Amniotic epithelial cell (primary cell): Measurements from ENCODE around the gene PRICKLE2.

Experiments
- DNase-seq: peaks from one replicate; pipeline ENCODE4 v3.0.0-alpha.2; 2010; ENCODE audit warnings: low read depth

Gene PRICKLE2

GRCh38 chr3:64129581-64129980, 95.7 kb downstream of the PRICKLE2 start:
- no peak for DNase-seq

GRCh38 chr3:64129106-64129505, 96.2 kb downstream of the PRICKLE2 start:
- DNase-seq, result no peak

GRCh38 chr3:64125561-64125960, 99.7 kb downstream of the PRICKLE2 start:
- no peak for DNase-seq

- DNase-seq, result no peak
Observed at GRCh38 chr3:64123931-64124330, 101.3 kb downstream of the PRICKLE2 start.

- no peak for DNase-seq
Observed at GRCh38 chr3:64122476-64122875, 102.8 kb downstream of the PRICKLE2 start.

- DNase-seq, result peak; percentile 64
Observed at GRCh38 chr3:64121750-64122311, 103.4 kb downstream of the PRICKLE2 start.

GRCh38 chr3:64120876-64121275, 104.4 kb downstream of the PRICKLE2 start:
- no peak for DNase-seq

- DNase-seq, result no peak
Observed at GRCh38 chr3:64117483-64117882, 107.8 kb downstream of the PRICKLE2 start.

- peak; percentile 66 for DNase-seq
Observed at GRCh38 chr3:64114651-64115050, 110.6 kb downstream of the PRICKLE2 start.

- DNase-seq, result no peak
Observed at GRCh38 chr3:64111872-64112271, 113.4 kb downstream of the PRICKLE2 start.

- no peak for DNase-seq
Observed at GRCh38 chr3:64111083-64111482, 114.2 kb downstream of the PRICKLE2 start.

GRCh38 chr3:64110071-64110470, 115.2 kb downstream of the PRICKLE2 start:
- DNase-seq, result no peak

- DNase-seq, result peak; percentile 28
Observed at GRCh38 chr3:64109438-64109837, 115.8 kb downstream of the PRICKLE2 start.

GRCh38 chr3:64108784-64109317, 116.4 kb downstream of the PRICKLE2 start:
- no peak for DNase-seq

GRCh38 chr3:64108231-64108630, 117.0 kb downstream of the PRICKLE2 start:
- DNase-seq, result no peak

- peak; percentile 9 for DNase-seq
Observed at GRCh38 chr3:64107190-64107589, 118.1 kb downstream of the PRICKLE2 start.

GRCh38 chr3:64105816-64106215, 119.5 kb downstream of the PRICKLE2 start:
- no peak for DNase-seq

GRCh38 chr3:64104691-64105111, 120.6 kb downstream of the PRICKLE2 start:
- DNase-seq, result peak; percentile 75

GRCh38 chr3:64104006-64104405, 121.3 kb downstream of the PRICKLE2 start:
- peak; percentile 86 for DNase-seq

- peak; percentile 44 for DNase-seq
Observed at GRCh38 chr3:64103131-64103530, 122.1 kb downstream of the PRICKLE2 start.

GRCh38 chr3:64102147-64102546, 123.1 kb downstream of the PRICKLE2 start:
- DNase-seq, result no peak

GRCh38 chr3:64099316-64099715, 126.0 kb downstream of the PRICKLE2 start:
- DNase-seq, result no peak

GRCh38 chr3:64098670-64099069, 126.6 kb downstream of the PRICKLE2 start:
- DNase-seq, result no peak

GRCh38 chr3:64097920-64098319, 127.3 kb downstream of the PRICKLE2 start:
- no peak for DNase-seq
